ENCODE data around the gene DDX18. TPM values are rescaled to one million over a fixed set of nuclear protein-coding genes. Genes with fewer than 3 reads are reported as not detected.

Gene DDX18
- polyA plus RNA-seq, 1 donor, result 54.1 TPM

Other genes starting within 250 kb of the DDX18 start
- gene CCDC93, start 199.4 kb downstream of the DDX18 start, polyA plus RNA-seq, result 42.1 TPM